DLD1 (cell line): ENCODE data around the gene EIF2AK3.
"Not testable (repeated sequence)": the region's sequence is repeated elsewhere in the genome, so short reads cannot be mapped to it uniquely, and the experiment has no call there.

Source experiments
- in situ Hi-C: cut with HindIII; loops from 2 replicates; pipeline ENCODE4 v1.10.0; 2017; ENCODE audit warnings: low sequenced_read_pairs

Gene EIF2AK3

DNA sequence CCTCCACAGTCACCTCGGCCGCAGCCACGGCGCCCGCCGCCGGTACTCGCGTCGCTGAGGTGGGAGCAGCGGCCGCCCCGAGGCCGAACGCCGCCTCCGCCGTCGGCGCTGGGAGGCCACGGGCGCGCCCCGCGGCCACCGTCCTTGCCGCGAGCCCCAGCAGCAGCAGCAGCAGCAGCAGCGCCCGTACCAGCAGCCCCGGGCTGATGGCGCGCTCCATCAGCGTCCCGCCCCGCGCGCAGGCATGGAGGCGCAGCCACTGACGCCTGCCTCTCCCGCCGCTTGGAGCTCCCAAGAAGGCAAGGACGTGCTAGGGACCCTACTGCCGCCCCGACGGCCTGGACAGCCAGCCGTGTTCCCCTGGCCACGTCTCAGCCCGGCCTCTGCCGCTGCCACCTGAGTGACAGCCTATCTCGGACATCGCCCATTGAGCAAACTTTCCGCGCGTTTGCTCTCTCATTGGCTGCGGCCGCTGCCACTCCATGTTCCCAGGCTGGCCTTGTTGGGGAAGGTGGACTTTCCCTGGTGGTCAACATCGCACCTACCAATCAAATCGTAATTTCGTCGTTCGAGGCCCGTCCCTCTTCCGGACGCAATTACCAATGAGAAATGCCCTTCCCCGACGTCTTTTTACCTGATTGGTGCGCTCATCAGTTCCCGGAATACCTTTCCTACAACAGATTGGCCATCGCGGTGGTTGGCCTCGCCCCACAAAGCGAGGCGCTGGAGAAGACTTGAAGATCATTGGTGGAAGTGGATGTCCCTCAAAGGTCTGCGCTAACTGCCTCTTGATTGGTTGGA is at the start of gene EIF2AK3:
Gene EIF2AK3, minus strand, starts transcription at position 410 of the 801 bp plus-strand sequence. Its CDS starts 190 bp downstream, at position 220.
- in situ Hi-C loops = no loop called here

DNA sequence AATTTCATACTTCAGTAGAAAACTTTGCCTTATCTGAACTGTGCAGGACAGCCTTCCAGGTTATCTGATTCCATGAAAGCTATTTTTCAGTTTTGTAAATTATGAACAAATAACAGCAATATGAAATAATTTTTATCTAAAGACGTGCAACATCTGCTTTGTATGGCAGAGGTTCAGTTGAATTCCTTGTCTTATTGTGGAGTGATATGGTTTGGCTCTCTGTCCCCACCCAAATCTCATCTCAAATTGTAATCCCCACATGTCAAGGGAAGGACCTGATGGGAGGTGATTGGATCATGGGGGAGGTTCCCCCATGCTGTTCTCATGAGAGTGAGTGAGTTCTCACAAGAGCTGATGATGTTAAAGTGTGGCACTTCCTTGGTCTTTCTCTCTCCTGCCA is 46.1 kb upstream of the EIF2AK3 start:
- in situ Hi-C loops = no loop called here

DNA sequence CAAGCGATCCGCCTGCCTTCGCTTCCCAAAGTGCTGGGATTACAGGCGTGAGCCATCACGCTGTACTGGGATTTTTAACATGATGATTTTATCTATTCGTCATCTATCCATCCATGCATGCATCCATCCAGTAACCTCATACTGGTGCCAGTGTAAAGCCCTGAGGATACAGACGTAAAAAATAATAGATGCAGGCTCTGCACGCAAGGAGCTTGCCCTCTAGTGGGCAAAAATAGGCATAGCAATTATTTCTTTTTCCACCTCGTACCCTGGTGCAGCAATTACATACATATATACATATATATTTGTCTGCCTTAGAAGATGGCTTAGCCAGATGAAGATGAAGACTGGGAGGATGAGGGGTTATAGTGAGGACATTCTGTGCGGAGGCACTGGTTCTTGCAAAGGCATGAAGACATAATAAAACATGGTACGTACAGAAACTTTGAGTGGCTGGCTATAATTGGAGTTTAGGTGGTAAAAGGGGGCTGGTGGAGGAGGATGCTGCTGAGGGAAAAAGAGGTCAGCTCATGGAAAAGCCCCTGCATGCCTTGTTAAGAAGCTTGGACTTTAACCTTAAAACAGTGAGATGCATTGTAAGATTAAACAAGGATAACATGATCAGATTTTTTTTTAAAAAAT is 44.6 kb upstream of the EIF2AK3 start:
- in situ Hi-C loops = no loop called here

DNA sequence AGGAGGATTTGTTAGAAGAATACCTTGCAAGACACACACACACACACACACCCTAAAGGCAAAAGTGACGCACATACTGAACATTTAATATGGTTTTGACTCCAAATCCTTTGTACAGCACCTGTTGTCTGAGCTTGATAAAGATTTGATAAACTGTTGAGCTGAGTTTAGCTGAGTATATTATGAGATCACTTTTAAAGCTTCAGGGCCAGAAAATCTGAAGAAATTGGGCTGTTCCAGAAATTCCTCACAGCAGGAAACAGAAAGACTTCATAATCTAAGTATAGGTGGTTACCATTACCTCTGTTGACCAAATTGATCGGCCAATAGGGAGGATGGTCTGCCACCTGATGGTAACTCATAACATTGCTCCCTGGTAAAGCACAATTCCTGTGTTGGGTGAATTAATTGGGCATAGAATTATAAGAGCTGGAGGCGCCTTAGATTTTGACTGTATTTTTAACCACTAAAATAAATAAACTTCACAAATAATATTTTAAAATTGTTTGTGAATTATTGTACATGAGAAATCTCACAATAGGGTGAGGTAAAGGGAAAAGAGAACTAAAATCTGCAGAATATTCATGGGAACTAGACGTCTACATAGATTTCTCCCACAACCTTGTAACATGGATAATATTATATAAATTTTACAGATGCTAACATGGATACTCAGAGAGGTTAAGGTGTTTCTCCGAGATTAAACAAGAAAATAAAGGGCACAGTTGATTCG is 42.4 kb upstream of the EIF2AK3 start:
- in situ Hi-C loops = loop anchor here (10.0 kb wide), 1 partner anchor 95 kb away; no protein-coding TSS in a partner anchor

DNA sequence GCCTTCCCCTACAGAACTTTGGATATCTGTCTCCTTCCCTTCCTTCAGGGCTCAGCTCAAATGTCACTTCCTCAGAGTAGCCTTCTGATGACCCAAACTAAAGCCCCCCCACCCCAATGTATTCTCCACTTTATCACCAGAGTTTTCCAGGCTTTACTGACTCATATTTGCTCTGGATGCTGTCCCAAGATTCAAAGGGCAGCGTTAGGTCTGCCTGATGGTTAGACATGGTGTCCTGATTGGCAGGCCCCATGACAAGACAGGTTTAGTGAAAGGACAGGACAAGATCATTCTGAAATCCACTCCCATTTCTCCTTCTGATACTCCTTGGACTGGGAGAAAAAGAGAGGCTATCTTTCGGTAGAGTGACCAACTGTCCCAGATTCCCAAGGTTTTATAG is 41.6 kb upstream of the EIF2AK3 start:
- in situ Hi-C loops = loop anchor here (10.0 kb wide), 1 partner anchor 94 kb away; no protein-coding TSS in a partner anchor

DNA sequence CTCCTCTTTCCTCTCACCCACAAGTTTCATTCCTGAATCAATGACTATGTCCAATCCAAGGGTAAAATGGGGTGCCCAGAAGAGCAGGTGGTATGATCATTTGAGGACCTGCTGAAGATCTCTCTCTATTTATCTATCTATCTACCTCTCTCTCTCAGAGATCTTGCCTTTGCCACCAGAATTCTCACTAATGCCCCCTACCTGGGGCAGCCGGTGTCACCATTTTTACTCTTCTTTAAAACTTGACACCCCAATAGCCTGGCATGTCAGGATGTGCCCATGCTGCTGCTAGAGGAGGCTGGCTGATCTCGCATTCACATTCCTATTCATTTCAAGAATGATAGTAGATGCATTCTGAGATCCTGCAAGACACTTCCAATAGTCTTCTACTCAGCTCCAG is 40.0 kb upstream of the EIF2AK3 start:
- in situ Hi-C loops = loop anchor here (10.0 kb wide), 1 partner anchor 92 kb away; no protein-coding TSS in a partner anchor

DNA sequence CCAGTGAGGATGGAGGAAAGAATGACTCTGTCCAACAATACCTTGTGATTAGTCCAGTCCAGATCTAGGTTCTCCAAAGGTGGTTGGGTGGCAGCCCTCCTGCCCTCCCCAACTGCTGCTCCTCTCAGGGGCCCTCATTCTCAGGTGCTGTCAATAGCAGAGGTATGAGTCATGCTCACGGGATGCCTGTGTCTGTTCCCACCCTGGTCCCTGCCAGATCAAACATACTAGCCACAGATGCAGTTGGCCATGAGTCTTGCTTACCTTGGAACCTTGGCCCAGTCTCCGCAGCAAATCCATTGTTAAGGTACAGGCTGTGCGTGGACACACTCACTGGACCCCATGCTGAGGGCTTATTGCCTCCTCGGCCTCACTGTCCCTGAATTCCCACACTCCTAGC is 39.3 kb upstream of the EIF2AK3 start:
- in situ Hi-C loops = loop anchor here (10.0 kb wide), 1 partner anchor 92 kb away; no protein-coding TSS in a partner anchor

DNA sequence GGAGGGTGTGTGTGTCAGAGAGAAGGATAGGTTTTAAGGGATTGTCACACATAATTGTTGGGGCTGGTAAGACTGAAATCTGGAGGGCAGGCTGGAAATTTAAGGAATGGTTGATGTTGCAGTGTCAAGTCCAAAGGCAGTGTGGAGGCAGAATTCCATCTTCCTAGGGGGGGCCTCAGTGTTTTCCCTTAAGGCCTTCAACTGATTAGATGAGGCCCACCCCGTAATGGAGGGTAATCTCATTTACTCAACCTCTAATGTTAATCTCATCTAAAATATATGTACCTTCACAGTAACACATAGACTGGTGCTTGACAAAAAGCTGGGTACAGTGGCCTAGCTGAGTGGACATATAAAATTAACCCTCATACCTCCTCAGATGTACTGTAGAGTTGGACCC is 33.4 kb upstream of the EIF2AK3 start:
- in situ Hi-C loops = loop anchor here (10.0 kb wide), 1 partner anchor 86 kb away; no protein-coding TSS in a partner anchor

DNA sequence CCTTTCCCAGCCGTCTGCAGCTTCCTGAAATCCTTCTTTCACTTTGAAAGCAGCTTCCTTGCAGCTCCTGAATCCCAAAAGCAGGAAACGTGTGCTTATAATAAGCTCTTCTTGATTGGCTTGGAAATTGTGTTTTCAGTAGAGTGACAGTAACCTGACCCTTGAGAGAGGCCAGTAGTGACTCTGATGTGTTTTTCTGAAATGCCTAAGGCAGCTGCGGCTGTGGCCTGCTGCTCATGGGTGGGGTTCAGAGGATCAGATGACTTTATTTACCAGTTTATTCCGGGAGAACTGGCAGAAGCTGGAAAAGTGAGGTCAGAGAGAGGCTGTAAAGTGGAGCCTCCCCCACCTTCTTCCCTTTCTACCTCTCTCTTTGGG is 32.3 kb upstream of the EIF2AK3 start:
- in situ Hi-C loops = no loop called here

DNA sequence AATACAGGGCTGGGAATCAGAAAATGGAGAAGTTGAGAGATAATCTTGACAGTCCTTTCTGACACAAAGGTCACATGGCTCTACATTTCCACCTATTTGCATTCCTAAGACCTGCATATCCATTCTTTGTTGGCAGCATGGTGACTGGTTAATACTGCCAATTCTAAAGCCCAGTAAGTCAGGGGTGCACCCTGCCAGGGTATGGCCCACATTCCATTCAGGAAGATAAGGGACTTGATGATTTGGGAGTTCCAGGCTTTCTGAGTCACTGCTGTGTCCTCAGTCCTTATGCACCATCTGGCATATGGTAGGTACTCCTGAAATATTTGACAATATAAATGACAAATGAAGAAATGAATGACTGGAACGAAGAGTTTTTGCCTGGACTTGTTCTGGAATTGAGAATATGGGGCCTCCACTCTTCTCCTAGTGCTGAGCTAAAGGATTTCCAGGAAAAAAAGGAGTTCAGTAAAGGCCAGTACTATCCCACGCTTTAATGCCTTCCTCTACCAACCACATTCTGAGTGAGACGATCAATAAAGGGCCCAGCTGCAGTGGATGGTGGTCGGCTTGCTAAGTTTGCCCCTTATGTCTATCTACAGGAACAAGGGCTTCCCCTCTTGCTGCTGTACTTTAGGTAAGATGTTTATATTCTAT is 31.7 kb upstream of the EIF2AK3 start:
- in situ Hi-C loops = no loop called here

DNA sequence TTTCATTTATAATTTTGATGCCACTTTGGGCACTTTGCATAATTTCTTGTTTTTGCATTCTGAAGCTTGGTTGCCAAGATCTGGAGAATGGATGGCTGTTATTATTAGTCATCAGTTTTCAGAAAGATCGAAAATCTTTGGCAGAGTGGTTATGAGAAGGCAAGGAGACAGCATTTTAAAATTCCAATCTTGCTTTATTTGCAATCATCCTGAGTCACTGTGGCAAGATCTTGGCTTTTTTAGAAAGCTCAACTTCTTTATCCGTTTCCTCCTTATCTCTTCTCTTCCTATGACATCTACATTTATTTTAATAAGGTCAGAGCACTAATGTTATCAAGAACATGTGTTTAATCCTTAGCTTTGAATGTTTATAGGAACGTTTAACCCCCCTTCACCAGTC is 31.1 kb upstream of the EIF2AK3 start:
- in situ Hi-C loops = no loop called here

DNA sequence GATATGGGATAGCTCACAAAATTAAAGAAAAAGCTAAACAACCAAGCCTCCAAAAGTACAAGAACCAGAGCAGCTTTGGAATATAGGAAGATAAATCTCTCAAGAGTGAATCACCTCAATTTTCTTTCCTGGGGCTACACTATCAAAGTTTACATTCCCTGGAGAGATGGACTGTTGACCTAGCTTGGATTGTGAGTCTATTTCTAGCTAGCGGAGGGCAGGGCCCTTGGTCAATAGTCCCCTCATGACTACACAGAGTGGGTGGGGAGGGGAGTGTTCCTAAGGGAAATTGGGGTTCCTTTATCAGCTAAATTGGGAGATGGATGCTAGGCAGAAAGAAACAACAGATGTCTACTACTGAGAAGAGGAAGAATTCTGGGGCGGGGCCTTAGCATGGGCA is 29.9 kb upstream of the EIF2AK3 start:
- in situ Hi-C loops = no loop called here

DNA sequence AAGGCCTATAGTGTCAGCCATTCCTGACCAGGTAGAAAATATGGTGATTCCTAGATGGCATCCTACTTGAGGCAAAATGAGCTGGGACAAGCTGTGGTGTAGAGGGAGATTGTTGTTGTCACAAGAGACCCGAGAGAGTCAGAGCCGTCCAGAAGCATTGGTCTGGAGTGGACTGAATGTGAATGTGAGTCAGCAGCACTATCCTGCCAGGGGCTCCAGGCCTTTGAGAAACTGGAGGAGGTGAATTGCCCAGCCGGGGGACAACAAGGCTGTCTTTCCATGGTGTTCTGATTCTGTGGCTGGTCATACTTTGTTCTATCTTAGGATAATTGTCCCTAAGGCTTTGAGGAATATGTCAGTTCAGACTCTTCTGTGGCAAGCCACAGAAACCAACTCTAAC is 29.4 kb upstream of the EIF2AK3 start:
- in situ Hi-C loops = no loop called here

DNA sequence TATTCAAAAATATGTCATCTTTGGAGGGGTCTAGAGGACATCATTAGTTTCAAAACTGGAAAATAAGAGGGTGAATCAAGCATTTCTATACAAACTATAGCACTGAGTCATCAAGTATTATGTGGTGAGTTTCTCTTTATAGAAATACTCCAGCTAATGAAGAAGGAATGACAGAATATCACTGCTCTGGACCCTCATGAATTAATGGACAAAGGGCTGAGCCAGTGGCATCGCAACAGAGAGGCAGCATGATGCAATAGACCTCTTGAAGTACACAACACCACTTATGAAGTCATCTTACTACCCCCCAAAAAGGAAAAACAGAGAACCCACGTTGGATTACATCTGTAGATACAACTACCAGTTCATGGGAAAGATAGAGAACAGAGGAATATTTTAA is 27.4 kb upstream of the EIF2AK3 start:
- in situ Hi-C loops = no loop called here

DNA sequence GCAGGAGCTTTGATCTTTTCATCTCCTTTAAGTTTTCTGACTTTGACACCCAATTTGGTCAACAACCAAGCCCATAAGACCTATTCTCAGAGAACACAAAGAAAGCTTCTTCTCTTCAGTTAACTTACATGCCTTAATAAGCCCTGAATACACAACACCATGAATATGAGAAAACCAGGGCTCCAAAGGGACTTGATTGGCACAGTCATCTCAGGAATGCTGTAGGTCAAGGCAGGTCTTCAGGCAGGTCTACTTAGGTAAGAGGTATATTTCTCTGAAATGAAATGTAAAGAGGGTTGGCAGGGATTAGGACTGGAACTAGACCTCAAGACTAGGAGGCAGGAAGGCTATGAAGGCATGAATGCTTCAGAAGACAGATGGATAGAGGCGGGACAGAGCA is 24.4 kb upstream of the EIF2AK3 start:
- in situ Hi-C loops = no loop called here

DNA sequence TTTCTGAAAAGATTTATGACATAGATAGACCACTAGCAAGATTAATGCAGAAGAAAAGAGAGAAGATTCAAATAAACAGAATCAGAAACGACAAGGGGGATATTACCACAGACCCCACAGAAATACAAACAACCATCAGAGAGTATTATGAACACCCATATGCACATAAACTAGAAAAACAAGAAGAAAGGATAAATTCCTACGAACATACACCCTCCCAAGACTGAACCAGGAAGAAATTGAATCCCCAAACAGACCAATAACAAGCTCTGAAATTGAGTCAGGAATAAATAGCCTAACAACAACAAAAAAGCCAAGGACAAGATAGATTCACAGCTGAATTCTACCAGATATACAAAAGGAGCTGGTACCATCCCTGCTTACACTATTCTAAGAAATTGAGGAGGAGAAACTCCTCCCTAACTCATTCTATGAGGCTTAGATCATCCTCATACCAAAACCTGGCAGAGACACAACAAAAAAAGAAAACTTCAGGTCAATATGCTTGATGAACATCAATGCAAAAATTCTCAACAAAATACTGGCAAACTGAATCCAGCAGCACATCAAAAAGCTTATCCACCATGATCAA is 18.1 kb upstream of the EIF2AK3 start:
- in situ Hi-C loops = not testable (repeated sequence)

DNA sequence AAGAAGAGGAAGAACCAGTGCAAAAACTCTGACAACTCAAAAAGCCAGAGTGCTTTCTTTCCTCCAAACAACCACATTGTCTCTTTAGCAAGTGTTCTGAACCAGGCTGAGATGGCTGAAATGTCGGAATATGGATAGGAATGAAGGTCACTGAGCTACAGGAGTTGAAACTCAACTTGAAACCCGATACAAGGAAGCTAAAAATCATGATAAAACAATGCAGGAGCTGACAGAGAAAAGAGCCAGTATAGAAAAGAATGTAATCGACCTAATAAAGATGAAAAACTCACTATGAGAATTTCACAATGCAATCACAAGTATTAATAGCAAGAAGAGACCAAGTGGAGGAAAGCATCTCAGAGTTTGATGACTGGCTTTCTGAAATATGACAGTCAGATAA is 15.0 kb upstream of the EIF2AK3 start:
- in situ Hi-C loops = no loop called here

DNA sequence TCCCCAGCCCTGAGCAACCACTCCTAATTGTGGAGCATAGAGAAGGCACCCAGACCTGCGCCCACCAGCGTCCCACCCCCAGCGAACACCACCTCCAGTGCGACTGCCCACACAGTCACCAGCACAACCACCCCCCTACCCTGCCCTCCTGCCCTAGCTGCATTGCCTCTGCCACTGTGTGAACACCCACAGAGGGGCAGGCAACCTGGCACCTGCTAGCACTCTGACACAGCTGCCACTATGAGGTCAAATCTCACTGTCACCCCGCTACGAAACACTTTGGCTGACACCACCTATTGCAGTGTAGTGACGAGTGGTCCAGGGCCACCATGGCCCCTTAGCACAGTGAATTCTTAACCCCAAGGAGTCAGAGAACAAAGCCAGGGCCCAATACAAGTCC is 14.1 kb upstream of the EIF2AK3 start:
- in situ Hi-C loops = no loop called here

DNA sequence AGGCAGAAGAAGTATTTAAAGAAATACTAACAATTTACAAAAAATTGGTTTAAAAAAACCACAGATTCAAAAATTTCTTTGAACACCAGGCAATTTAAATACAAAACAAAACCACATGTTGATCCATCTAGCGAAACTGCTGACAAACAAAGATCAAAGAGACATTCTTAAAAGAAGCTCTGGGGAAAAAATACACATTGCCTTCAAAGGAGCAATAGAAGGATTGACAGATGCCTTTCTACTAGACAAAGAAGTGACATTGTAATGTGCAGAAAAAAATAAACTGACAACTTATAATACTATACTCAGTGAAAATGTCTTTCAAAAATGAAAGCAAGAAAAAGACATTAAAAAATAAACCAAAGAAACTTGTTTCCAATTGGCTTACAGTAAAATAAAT is 12.6 kb upstream of the EIF2AK3 start:
- in situ Hi-C loops = loop anchor here (5.0 kb wide), 1 partner anchor 43 kb away; no protein-coding TSS in a partner anchor

DNA sequence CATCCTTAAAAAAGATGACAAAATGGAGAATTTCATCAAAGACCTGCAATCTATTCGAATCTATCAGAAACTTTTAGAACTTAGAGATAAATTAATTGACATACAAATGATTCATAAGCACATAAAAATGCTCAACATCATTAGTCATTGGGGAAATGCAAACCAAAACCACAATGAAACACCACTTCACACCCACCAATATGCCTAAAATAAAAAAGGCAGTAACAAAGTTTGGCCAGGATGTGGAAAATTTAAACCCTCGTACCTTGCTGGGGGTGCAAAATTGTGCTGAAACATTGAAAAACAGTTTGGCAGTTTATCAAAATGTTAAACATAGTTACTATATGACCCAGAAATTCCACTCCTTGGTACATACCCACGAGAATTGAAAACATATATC is 11.5 kb upstream of the EIF2AK3 start:
- in situ Hi-C loops = loop anchor here (5.0 kb wide), 1 partner anchor 41 kb away; no protein-coding TSS in a partner anchor
